IMR-90 (cell line): ENCODE data around the gene SLC4A11. TPM values are rescaled to one million over a fixed set of nuclear protein-coding genes. Genes with fewer than 3 reads are reported as not detected.
A peak's percentile ranks its signal among the peaks of the same experiment; 100 is the strongest.

ENCODE experiments used
- ATAC-seq: fragments of 200-7000 bp; cut with Tn5 transposase; 2 replicates; pipeline ENCODE4 v1.9.1; 2020; ENCODE audit warnings: low read depth, mild to moderate bottlenecking, moderate library complexity
- BruUV-seq: library from RNA; stranded (reverse); fragments of 400-500 nt; replicated peaks from 2 replicates; lab custom pipeline; 2021; lab: Mats Ljungman, UMichigan
- CTCF ChIA-PET: fragments of 300-600 bp; formaldehyde crosslinking; extraction: SDS; loops from one replicate; lab custom pipeline; 2021; ENCODE audit warnings: antibody characterized with exemption; lab: Yijun Ruan, JAX
- POLR2A ChIA-PET: fragments of 300-600 bp; sonication (Branson Sonifier 250); formaldehyde crosslinking; loops from one replicate; lab custom pipeline; 2022; ENCODE audit warnings: antibody characterized with exemption; ENCODE audit not compliant: unreplicated experiment; lab: Charles Lee
- DNase-seq: peaks from one replicate; pipeline ENCODE4 v3.0.0; 2013
- H2AFZ ChIP-seq: replicated peaks from 2 replicates; pipeline ENCODE3; 2013; ENCODE audit warnings: low read length, mild to moderate bottlenecking; ENCODE audit not compliant: poor library complexity
- H2AK5ac ChIP-seq: 2 replicates; pipeline ENCODE4 v1.6.1; 2013; ENCODE audit warnings: low read depth, low read length, inconsistent platforms
- H2AK9ac ChIP-seq: replicated peaks from 2 replicates; pipeline ENCODE3; 2013; ENCODE audit warnings: mild to moderate bottlenecking, low read depth, low read length, moderate library complexity; ENCODE audit not compliant: poor library complexity
- H2BK120ac ChIP-seq: 2 replicates; pipeline ENCODE4 v1.6.1; 2013; ENCODE audit warnings: low read depth, low read length, inconsistent platforms
- H2BK15ac ChIP-seq: 3 replicates; pipeline ENCODE4 v1.6.1; 2013; ENCODE audit warnings: low read depth, low read length, inconsistent platforms
- H2BK20ac ChIP-seq: 2 replicates; pipeline ENCODE4 v1.6.1; 2013; ENCODE audit warnings: low read depth, mild to moderate bottlenecking, inconsistent platforms, low read length, moderate library complexity
- H2BK5ac ChIP-seq: 2 replicates; pipeline ENCODE4 v1.6.1; 2013; ENCODE audit warnings: mild to moderate bottlenecking, low read depth, low read length, inconsistent platforms; ENCODE audit not compliant: poor library complexity, severe bottlenecking
- H3K14ac ChIP-seq: replicated peaks from 2 replicates; pipeline ENCODE4 v1.6.1; 2013; ENCODE audit warnings: low read depth, low read length, inconsistent platforms
- H3K18ac ChIP-seq: 2 replicates; pipeline ENCODE4 v1.6.1; 2013; ENCODE audit warnings: low read depth, low read length, control low read depth
- H3K23ac ChIP-seq: 2 replicates; pipeline ENCODE4 v1.6.1; 2013; ENCODE audit warnings: low read depth, low read length, inconsistent platforms
- H3K27ac ChIP-seq: 2 replicates; pipeline ENCODE4 v1.5.1; 2013; ENCODE audit warnings: mild to moderate bottlenecking, control low read depth, low read length; ENCODE audit not compliant: insufficient read depth
- H3K27me3 ChIP-seq: 2 replicates; pipeline ENCODE4 v1.6.1; 2013; ENCODE audit warnings: low read length; ENCODE audit not compliant: control insufficient read depth, insufficient read depth
- H3K36me3 ChIP-seq: 2 replicates; pipeline ENCODE4 v1.6.1; 2013; ENCODE audit warnings: low read length, mixed read lengths; ENCODE audit not compliant: control insufficient read depth, insufficient read depth
- H3K4ac ChIP-seq: 2 replicates; pipeline ENCODE4 v1.6.1; 2013; ENCODE audit warnings: low read depth, low read length, inconsistent platforms
- H3K4me1 ChIP-seq: 2 replicates; pipeline ENCODE4 v1.6.1; 2013; ENCODE audit warnings: low read length, mixed read lengths; ENCODE audit not compliant: control insufficient read depth, insufficient read depth
- H3K4me2 ChIP-seq: 2 replicates; pipeline ENCODE4 v1.6.1; 2013; ENCODE audit warnings: low read depth, mild to moderate bottlenecking, control low read depth, low read length, moderate library complexity
- H3K4me3 ChIP-seq: 2 replicates; pipeline ENCODE4 v1.5.1; 2013; ENCODE audit warnings: low read depth, mild to moderate bottlenecking, control low read depth, low read length, moderate library complexity; ENCODE audit not compliant: insufficient read depth
- H3K56ac ChIP-seq: 2 replicates; pipeline ENCODE4 v1.6.1; 2013; ENCODE audit warnings: low read length, inconsistent platforms; ENCODE audit not compliant: insufficient read depth; ENCODE audit errors: extremely low read depth
- H3K79me1 ChIP-seq, 2 experiments: 2 replicates each; pipeline ENCODE4 v1.6.1; 2013; ENCODE audit warnings: low read length in 2 of 2, inconsistent platforms in 1 of 2, low read depth in 1 of 2
- H3K9ac ChIP-seq: 2 replicates; pipeline ENCODE4 v1.6.1; 2013; ENCODE audit warnings: low read depth, low read length, control low read depth
- H3K9me1 ChIP-seq: 2 replicates; pipeline ENCODE4 v1.6.1; 2013; ENCODE audit warnings: low read length, inconsistent platforms; ENCODE audit not compliant: insufficient read depth
- H3K9me3 ChIP-seq: 2 replicates; pipeline ENCODE4 v1.6.1; 2013; ENCODE audit warnings: low read length; ENCODE audit not compliant: control insufficient read depth, insufficient read depth
- H4K20me1 ChIP-seq: 2 replicates; pipeline ENCODE4 v1.6.1; 2013; ENCODE audit warnings: low read length, inconsistent platforms; ENCODE audit not compliant: insufficient read depth
- H4K5ac ChIP-seq: 2 replicates; pipeline ENCODE4 v1.6.1; 2013; ENCODE audit warnings: mild to moderate bottlenecking, low read depth, low read length, control low read depth
- H4K8ac ChIP-seq, 2 experiments: 2 replicates each; pipeline ENCODE4 v1.6.1; 2013; ENCODE audit warnings: low read depth in 2 of 2, low read length in 2 of 2, control low read depth in 1 of 2, inconsistent platforms in 1 of 2
- H4K91ac ChIP-seq: 2 replicates; pipeline ENCODE4 v1.6.1; 2013; ENCODE audit warnings: low read depth, low read length, inconsistent platforms; ENCODE audit not compliant: insufficient read depth
- MXI1 ChIP-seq: IDR thresholded peaks from 2 replicates; pipeline ENCODE4 v1.6.1; 2012; ENCODE audit warnings: low read depth, mild to moderate bottlenecking, low read length, moderate library complexity, borderline replicate concordance
- WGBS, 2 experiments: methylation state at CpG; one replicate each; pipeline versions ENCODE4 v1.1.5 to v1.1.7; 2013; ENCODE audit warnings: missing lambda C conversion rate in 2 of 2; ENCODE audit not compliant: insufficient read length in 1 of 2; ENCODE audit errors: extremely low coverage in 2 of 2; 5-methylcytosine and 5-hydroxymethylcytosine counted together
- dilution Hi-C: fragments of 300-500 bp; cut with HindIII; formaldehyde crosslinking; loops from one replicate; pipeline ENCODE4 v1.14.3; 2018; ENCODE audit warnings: low sequenced_read_pairs; ENCODE audit not compliant: unreplicated experiment
- in situ Hi-C: fragments of 300-500 bp; cut with MboI; formaldehyde crosslinking; loops from 3 replicates; pipeline ENCODE4 v1.14.3; 2019; ENCODE audit warnings: low sequenced_read_pairs, inconsistent platforms, mixed read lengths
- intact Hi-C: fragments of 100-400 bp; cut with micrococcal nuclease; formaldehyde crosslinking; loops from 2 replicates; pipeline ENCODE4 v1.10.0; 2022
- polyA plus RNA-seq, 3 experiments: library from polyadenylated mRNA; depleted of rRNA; stranded (reverse); fragments of >200 nt; gene quantifications; 2 replicates each; pipeline ENCODE4 v1.2.3, GENCODE V29; 2012; ENCODE audit warnings: low replicate concordance in 1 of 3
- total RNA-seq: library from RNA; depleted of rRNA; stranded (reverse); fragments of >200 nt; gene quantifications from 2 replicates; pipeline ENCODE4 v1.2.3, GENCODE V29; 2012

Gene SLC4A11
- total and polyA plus RNA-seq, 2 of the 4 experiments (the other 2 are of a cell fraction) = 0.36 to 0.79 TPM

DNA sequence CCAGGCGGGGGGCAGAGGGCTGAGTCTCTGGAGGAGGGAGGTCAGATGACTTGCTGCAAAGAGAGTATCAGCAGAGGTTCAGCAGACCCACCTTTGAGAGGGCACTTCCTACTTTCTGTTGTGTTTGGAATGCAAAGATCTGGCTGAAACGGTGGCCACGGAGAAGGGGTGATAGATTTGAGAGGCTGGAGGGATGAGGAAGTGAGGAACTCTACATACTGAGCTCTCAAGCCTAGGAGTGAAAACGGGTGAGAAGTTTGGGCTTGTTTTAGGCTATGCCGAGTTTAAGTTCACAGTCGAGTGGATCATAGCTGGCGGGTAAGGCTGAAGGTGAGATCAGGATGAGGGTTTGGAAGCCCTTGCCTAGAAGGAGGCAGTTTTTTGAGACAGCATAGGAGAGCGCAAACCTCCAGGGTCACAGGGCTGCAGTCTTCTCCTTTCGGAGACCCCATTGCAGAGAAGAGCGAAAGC lies 30.2 kb downstream of the SLC4A11 start:
- H3K14ac ChIP-seq = peak overlapping the region; percentile 99
- peak overlapping the region; percentile 100 for H2AFZ ChIP-seq
- peaks cover 23 to 72% of the 10 kb centered on the region in 2 experiments; a peak in 3 of 4 replicates for H3K79me1 ChIP-seq
- in situ Hi-C loops (no loop called here), dilution Hi-C loops (no loop called here), intact Hi-C loops (no loop called here)
- peak overlapping the region; percentile 86 for H3K4me3 ChIP-seq
- peak overlapping the region; percentile 93 for H3K56ac ChIP-seq
- BruUV-seq = no TSS peak
- peak overlapping the region; percentile 99 for H3K4ac ChIP-seq
- H2BK15ac ChIP-seq = peak overlapping the region; percentile 63; the same call in 1 of the 3 replicates
- ChIA-PET POLR2A (no interaction called here), CTCF (interaction anchor here (1.4 to 1.5 kb wide), 2 partner anchors 10 to 155 kb away, joined by 3 to 5 read pairs; no protein-coding TSS in a partner anchor)
- peak overlapping the region; percentile 77 for H2BK120ac ChIP-seq
- peaks cover 15% of the 10 kb centered on the region for H3K9me1 ChIP-seq
- peak overlapping the region; percentile 99 for H2AK9ac ChIP-seq
- no peaks in the 10 kb centered on the region for H3K27me3 ChIP-seq
- peak overlapping the region; percentile 88 for H2AK5ac ChIP-seq
- no peak for TF ChIP-seq MXI1
- H2BK5ac ChIP-seq = peak overlapping the region; percentile 90
- H2BK20ac ChIP-seq = peak overlapping the region; percentile 46; the same call in 1 of the 2 replicates
- H3K18ac ChIP-seq = peak overlapping the region; percentile 73
- H3K4me1 ChIP-seq = peaks cover 5% of the 10 kb centered on the region
- H3K9me3 ChIP-seq = no peaks in the 10 kb centered on the region
- peak overlapping the region; percentile 91 for H3K4me2 ChIP-seq
- peak overlapping the region; percentile 98 for H4K91ac ChIP-seq
- peak overlapping the region; percentile 99 for H3K23ac ChIP-seq
- peak overlapping the region; percentile 99 to 100 for H4K8ac ChIP-seq
- 0% methylated on average over 1 of the region's 10 CpGs; no CpG with 5 or more reads in 1 of the 2 experiments for WGBS, 2 experiments
- peak overlapping the region; percentile 92 for H3K27ac ChIP-seq
- ATAC-seq (peak; percentile 2), DNase-seq (no peak)
- H4K20me1 ChIP-seq = no peaks in the 10 kb centered on the region
- peak overlapping the region; percentile 94 for H3K9ac ChIP-seq
- peak overlapping the region; percentile 99 for H4K5ac ChIP-seq
- peaks cover 5% of the 10 kb centered on the region for H3K36me3 ChIP-seq
